K562 (cell line): Measurements from ENCODE around the gene LCNL1. TPM values are rescaled to one million over a fixed set of nuclear protein-coding genes. Genes with fewer than 3 reads are reported as not detected.
A peak's percentile ranks its signal among the peaks of the same experiment; 100 is the strongest.

Source experiments
- ATAC-seq: fragments of 200-7000 bp; cut with Tn5 transposase; 3 replicates; pipeline ENCODE4 v1.9.1; 2020; ENCODE audit warnings: moderate library complexity
- BruUV-seq: library from RNA; stranded (reverse); fragments of 400-500 nt; replicated peaks from 2 replicates; lab custom pipeline; 2021; lab: Mats Ljungman, UMichigan
- CTCF ChIA-PET: fragments of 300-600 bp; formaldehyde crosslinking; extraction: SDS; loops from one replicate; lab custom pipeline; 2021; ENCODE audit warnings: low intra/inter-chr PET ratio; lab: Yijun Ruan, JAX
- POLR2A ChIA-PET: fragments of 300-600, 350-650 bp; sonication (Branson Sonifier 250); formaldehyde crosslinking; extraction: SDS; loops from one replicate; lab custom pipeline; 2021; ENCODE audit warnings: antibody characterized with exemption, inconsistent platforms; lab: Yijun Ruan, JAX
- DNase-seq, 4 experiments: peaks; one replicate each; pipeline versions ENCODE4 v3.0.0 to v3.0.0-alpha.2; 2011 to 2018; ENCODE audit warnings: low spot score in 3 of 4, mixed read lengths in 3 of 4; ENCODE audit errors: extremely low read depth in 1 of 4
- FAIRE-seq: peaks from 2 replicates; lab custom pipeline; 2011; peaks lifted over from hg19 to GRCh38; lab: Jason Lieb, UNC
- H2AFZ ChIP-seq: 2 replicates; pipeline ENCODE4 v1.6.0; 2011; ENCODE audit warnings: low read depth, low read length, control low read depth, inconsistent platforms
- H3K27ac ChIP-seq: fragments of 200-600 bp; 3 replicates; pipeline ENCODE4 v1.8.0; 2011; ENCODE audit warnings: low read depth, mild to moderate bottlenecking, control low read depth, inconsistent platforms, low read length, moderate library complexity, mixed read lengths; ENCODE audit errors: extremely low read depth
- H3K27me3 ChIP-seq, 2 experiments: fragments of 300-600 bp in 1 of 2; 2 replicates in 1 of 2; 3 replicates in 1 of 2; pipeline versions ENCODE4 v1.6.0 to v1.8.0; 2011; ENCODE audit warnings: inconsistent platforms in 2 of 2, low read length in 2 of 2, mild to moderate bottlenecking in 1 of 2, mixed read lengths in 1 of 2, moderate library complexity in 1 of 2; ENCODE audit not compliant: control insufficient read depth in 2 of 2, insufficient read depth in 2 of 2
- H3K36me3 ChIP-seq: fragments of 300-600 bp; 3 replicates; pipeline ENCODE4 v1.8.0; 2011; ENCODE audit warnings: mild to moderate bottlenecking, low read length, inconsistent platforms; ENCODE audit not compliant: control insufficient read depth, insufficient read depth
- H3K4me1 ChIP-seq, 2 experiments: fragments of 200-600 bp in 1 of 2; replicated peaks in 1 of 2; 2 replicates in 1 of 2; 3 replicates in 1 of 2; pipeline versions ENCODE4 v1.5.1 to v1.8.0; 2011; ENCODE audit warnings: inconsistent platforms in 2 of 2, low read length in 2 of 2, mild to moderate bottlenecking in 1 of 2, mixed read lengths in 1 of 2, moderate library complexity in 1 of 2; ENCODE audit not compliant: control insufficient read depth in 2 of 2, insufficient read depth in 2 of 2
- H3K4me2 ChIP-seq: 2 replicates; pipeline ENCODE4 v1.6.1; 2011; ENCODE audit warnings: low read length, control low read depth, inconsistent platforms, mixed read lengths; ENCODE audit not compliant: insufficient read depth
- H3K4me3 ChIP-seq: fragments of 200-600 bp; sonication (generic), shearing (Covaris generic); 2 replicates; pipeline ENCODE4 v1.5.1; 2016; ENCODE audit warnings: control low read depth, inconsistent platforms
- H3K79me2 ChIP-seq: fragments of 200-600 bp; 3 replicates; pipeline ENCODE4 v1.8.0; 2011; ENCODE audit warnings: low read length, inconsistent platforms; ENCODE audit not compliant: control insufficient read depth, insufficient read depth
- H3K9ac ChIP-seq, 2 experiments: 2 replicates each; pipeline versions ENCODE4 v1.6.0 to v1.6.1; 2011; ENCODE audit warnings: low read depth in 2 of 2, low read length in 2 of 2, control low read depth in 1 of 2, inconsistent platforms in 1 of 2, mild to moderate bottlenecking in 1 of 2, mixed read lengths in 1 of 2; ENCODE audit not compliant: insufficient read depth in 1 of 2
- H3K9me1 ChIP-seq: one replicate; pipeline ENCODE4 v1.6.0; 2011; ENCODE audit warnings: inconsistent platforms, mild to moderate bottlenecking, low read length, moderate library complexity; ENCODE audit not compliant: control insufficient read depth, insufficient read depth
- H3K9me3 ChIP-seq: replicated peaks from 2 replicates; pipeline ENCODE4 v1.5.1; 2011; ENCODE audit warnings: low read depth, low read length, inconsistent platforms; ENCODE audit not compliant: control insufficient read depth, insufficient read depth
- H4K20me1 ChIP-seq: replicated peaks from 2 replicates; pipeline ENCODE4 v1.6.1; 2011; ENCODE audit warnings: low read length, inconsistent platforms, mixed read lengths; ENCODE audit not compliant: control insufficient read depth, insufficient read depth
- CBX1 ChIP-seq: sonication (generic); IDR thresholded peaks from 2 replicates; pipeline ENCODE4 v1.6.1; 2016; ENCODE audit warnings: antibody characterized with exemption, low read depth, mild to moderate bottlenecking
- HMGN3 ChIP-seq: IDR thresholded peaks from 2 replicates; pipeline ENCODE4 v1.6.1; 2011; ENCODE audit warnings: borderline replicate concordance, low read depth, mild to moderate bottlenecking, mixed read lengths, low read length; ENCODE audit not compliant: insufficient read length; ENCODE audit errors: extremely low read depth
- MYNN ChIP-seq, 2 experiments: sonication (generic); formaldehyde crosslinking in 1 of 2; IDR thresholded peaks; 2 replicates each; pipeline versions ENCODE4 v1.5.0 to v1.6.1; 2016 to 2020; ENCODE audit warnings: antibody characterized with exemption in 1 of 2, missing genetic modification reagents in 1 of 2
- NFIC ChIP-seq: fragments of 450-650 bp; IDR thresholded peaks from 2 replicates; pipeline ENCODE4 v1.6.1; 2017; ENCODE audit warnings: mild to moderate bottlenecking, inconsistent platforms
- TEAD2 ChIP-seq: fragments of 450-650 bp; IDR thresholded peaks from 2 replicates; pipeline ENCODE4 v1.6.1; 2016; ENCODE audit warnings: missing genetic modification characterization, control low read depth, missing compliant biosample characterization
- ZBTB7A ChIP-seq: IDR thresholded peaks from 2 replicates; pipeline ENCODE4 v1.6.1; 2011; ENCODE audit warnings: low read depth, mild to moderate bottlenecking, low read length, moderate library complexity, borderline replicate concordance; ENCODE audit not compliant: control insufficient read depth
- WGBS: fragments of 100-300 bp; shearing (Covaris generic); methylation state at CpG from one replicate; pipeline ENCODE4 v1.1.6; 2016; ENCODE audit warnings: low coverage, mixed read lengths; ENCODE audit not compliant: insufficient coverage; ENCODE audit errors: missing lambda C conversion rate; 5-methylcytosine and 5-hydroxymethylcytosine counted together
- in situ Hi-C: fragments of 300-500 bp; cut with MboI; formaldehyde crosslinking; loops from 4 replicates; pipeline ENCODE4 v1.15.0; 2018; ENCODE audit warnings: inconsistent platforms, mixed read lengths
- intact Hi-C: fragments of 100-400 bp; cut with micrococcal nuclease; formaldehyde crosslinking; loops from 2 replicates; pipeline ENCODE4 v1.14.2; 2022
- polyA plus RNA-seq, 8 experiments: library from polyadenylated mRNA; depleted of rRNA in 4 of 8; stranded (reverse) in 5 of 8; unstranded in 3 of 8; fragments of >200 nt; fragmentation: Nextera tagmentation in 2 of 8; fragmentation: Illumina TruSeq in 1 of 8; extraction: Ambion mirVana in 2 of 8; extraction: Trizol in 1 of 8; gene quantifications; 2 replicates each; pipeline versions ENCODE4 v1.2.1 to v1.2.3, GENCODE V29; 2011 to 2014; ENCODE audit warnings: inconsistent platforms in 1 of 8, missing spikeins in 1 of 8
- total RNA-seq, 7 experiments: library from RNA; depleted of rRNA in 6 of 7; stranded (reverse); fragments of >200 nt in 6 of 7; fragmentation: Illumina TruSeq in 2 of 7; extraction: Trizol in 2 of 7; gene quantifications; 2 replicates each; pipeline versions ENCODE4 v1.2.1 to v1.2.3, GENCODE V29; 2011 to 2021; ENCODE audit warnings: low replicate concordance in 1 of 7
- TF ChIP-seq, protein P1 (sequence below): sonication (generic); formaldehyde crosslinking; IDR thresholded peaks from 2 replicates; pipeline ENCODE4 v1.8.1; 2022; ENCODE audit warnings: missing genetic modification reagents
- TF ChIP-seq, protein P2 (sequence below), 3 experiments: fragments of 200-800 bp in 1 of 3; sonication (Bioruptor generic) in 1 of 3; sonication (generic) in 1 of 3; formaldehyde crosslinking in 1 of 3; IDR thresholded peaks; 2 replicates each; pipeline versions ENCODE4 v1.6.1 to v1.8.0; 2016 to 2022; ENCODE audit warnings: mild to moderate bottlenecking in 2 of 3, missing compliant biosample characterization in 2 of 3, missing genetic modification characterization in 2 of 3, missing genetic modification reagents in 1 of 3
- TF ChIP-seq, protein P3 (sequence below): fragments of 450-650 bp; IDR thresholded peaks from 2 replicates; pipeline ENCODE4 v1.6.1; 2017; ENCODE audit warnings: antibody characterized with exemption, mild to moderate bottlenecking
- TF ChIP-seq, protein P4 (sequence below): sonication (generic); formaldehyde crosslinking; IDR thresholded peaks from 2 replicates; pipeline ENCODE4 v1.8.1; 2022; ENCODE audit warnings: missing genetic modification reagents

LCNL1 gene
- total and polyA plus RNA-seq, 9 of the 15 experiments (the other 6 are each of a cell fraction or from before 2014, with no cell fraction given) = 0.04 to 0.16 (median 0.04) TPM; not detected in 4

DNA sequence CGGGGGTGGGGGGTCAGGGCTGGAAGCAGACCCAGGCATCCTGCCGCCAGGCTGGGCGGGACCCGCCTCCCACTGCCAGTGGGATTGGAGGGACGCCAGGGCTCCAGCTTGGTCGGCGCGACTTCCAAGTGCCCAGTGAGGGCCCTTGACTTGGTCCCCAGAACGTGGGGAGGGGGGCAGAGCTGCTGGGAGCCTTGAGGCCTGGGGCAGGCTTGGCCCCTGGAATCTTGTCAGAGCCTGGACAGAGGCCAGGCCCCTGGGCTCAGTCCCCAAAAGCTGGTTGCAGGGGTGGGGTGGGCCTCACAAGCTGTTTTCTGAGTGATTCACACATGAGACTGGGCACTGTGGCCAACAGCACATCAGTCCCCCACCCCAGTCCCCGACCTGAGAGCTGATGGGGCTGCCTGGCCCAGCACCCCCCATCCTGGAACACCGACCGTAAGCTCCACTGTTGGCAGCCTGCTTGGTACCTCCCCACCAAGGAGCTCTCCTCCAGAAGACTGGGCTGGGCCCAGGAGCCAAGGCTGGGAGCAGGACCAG lies 13.0 kb downstream of the LCNL1 start:
- Histone ChIP-seq H3K4me1 (peaks cover 32 to 74% of the 10 kb centered on the region in 2 experiments), H3K79me2 (peaks cover 18% of the 10 kb centered on the region), H3K4me3 (0 out of 2 replicates have a peak overlapping the region, but pooled peaks have one; percentile 26), H3K9me1 (no peaks in the 10 kb centered on the region), H4K20me1 (no peaks in the 10 kb centered on the region), H3K4me2 (peak overlapping the region; percentile 64; the same call in 1 of the 2 replicates), H3K27ac (peak overlapping the region; percentile 34; the same call in 1 of the 3 replicates), H3K27me3 (no peaks in the 10 kb centered on the region), H3K9me3 (peaks cover 5% of the 10 kb centered on the region), H2AFZ (no peak overlapping the region), H3K36me3 (peaks cover 22% of the 10 kb centered on the region; the same call in 1 of the 3 replicates), H3K9ac (peak overlapping the region in 1 of 2 experiments; percentile 88; a peak in 3 of 4 replicates)
- intact Hi-C loops = no loop called here
- no TSS peak for BruUV-seq
- ATAC-seq (no peak; the same call in 2 of the 3 replicates), FAIRE-seq (peak; percentile 26), DNase-seq (peak in 1 of 4 experiments; percentile 45)
- ChIA-PET POLR2A (interaction anchor here (0.6 to 1.3 kb wide), 5 partner anchors 9 to 223 kb away, joined by 3 to 8 read pairs (median 3); no protein-coding TSS in a partner anchor), CTCF (no interaction called here)
- in situ Hi-C loops = no loop called here
- 12% methylated on average over 4 of the region's 12 CpGs for WGBS
- peak; percentile 28 for TF ChIP-seq HMGN3
- peak; percentile 19; the same call in 1 of the 2 replicates for TF ChIP-seq MYNN (IDR thresholded peaks at IDR 0.05)
- TF ChIP-seq MYNN (CRISPR knock-in tag; IDR thresholded peaks at IDR 0.05) = no peak
- 0 out of 2 replicates have a peak, but pooled peaks have one; percentile 6 for TF ChIP-seq CBX1
- TF ChIP-seq TEAD2 (tag) = no peak
- TF ChIP-seq, protein P1, sequence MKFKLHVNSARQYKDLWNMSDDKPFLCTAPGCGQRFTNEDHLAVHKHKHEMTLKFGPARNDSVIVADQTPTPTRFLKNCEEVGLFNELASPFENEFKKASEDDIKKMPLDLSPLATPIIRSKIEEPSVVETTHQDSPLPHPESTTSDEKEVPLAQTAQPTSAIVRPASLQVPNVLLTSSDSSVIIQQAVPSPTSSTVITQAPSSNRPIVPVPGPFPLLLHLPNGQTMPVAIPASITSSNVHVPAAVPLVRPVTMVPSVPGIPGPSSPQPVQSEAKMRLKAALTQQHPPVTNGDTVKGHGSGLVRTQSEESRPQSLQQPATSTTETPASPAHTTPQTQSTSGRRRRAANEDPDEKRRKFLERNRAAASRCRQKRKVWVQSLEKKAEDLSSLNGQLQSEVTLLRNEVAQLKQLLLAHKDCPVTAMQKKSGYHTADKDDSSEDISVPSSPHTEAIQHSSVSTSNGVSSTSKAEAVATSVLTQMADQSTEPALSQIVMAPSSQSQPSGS (CRISPR knock-in tag) = no peak
- TF ChIP-seq NFIC = peak; percentile 22; the same call in 1 of the 2 replicates
- TF ChIP-seq, protein P2, sequence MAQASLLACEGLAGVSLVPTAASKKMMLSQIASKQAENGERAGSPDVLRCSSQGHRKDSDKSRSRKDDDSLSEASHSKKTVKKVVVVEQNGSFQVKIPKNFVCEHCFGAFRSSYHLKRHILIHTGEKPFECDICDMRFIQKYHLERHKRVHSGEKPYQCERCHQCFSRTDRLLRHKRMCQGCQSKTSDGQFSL (CRISPR knock-in tag; IDR thresholded peaks at IDR 0.05) = peak; percentile 49; the same call in 1 of the 2 replicates
- TF ChIP-seq, protein P2 (tag; IDR thresholded peaks at IDR 0.05) = no peak
- TF ChIP-seq, protein P3, sequence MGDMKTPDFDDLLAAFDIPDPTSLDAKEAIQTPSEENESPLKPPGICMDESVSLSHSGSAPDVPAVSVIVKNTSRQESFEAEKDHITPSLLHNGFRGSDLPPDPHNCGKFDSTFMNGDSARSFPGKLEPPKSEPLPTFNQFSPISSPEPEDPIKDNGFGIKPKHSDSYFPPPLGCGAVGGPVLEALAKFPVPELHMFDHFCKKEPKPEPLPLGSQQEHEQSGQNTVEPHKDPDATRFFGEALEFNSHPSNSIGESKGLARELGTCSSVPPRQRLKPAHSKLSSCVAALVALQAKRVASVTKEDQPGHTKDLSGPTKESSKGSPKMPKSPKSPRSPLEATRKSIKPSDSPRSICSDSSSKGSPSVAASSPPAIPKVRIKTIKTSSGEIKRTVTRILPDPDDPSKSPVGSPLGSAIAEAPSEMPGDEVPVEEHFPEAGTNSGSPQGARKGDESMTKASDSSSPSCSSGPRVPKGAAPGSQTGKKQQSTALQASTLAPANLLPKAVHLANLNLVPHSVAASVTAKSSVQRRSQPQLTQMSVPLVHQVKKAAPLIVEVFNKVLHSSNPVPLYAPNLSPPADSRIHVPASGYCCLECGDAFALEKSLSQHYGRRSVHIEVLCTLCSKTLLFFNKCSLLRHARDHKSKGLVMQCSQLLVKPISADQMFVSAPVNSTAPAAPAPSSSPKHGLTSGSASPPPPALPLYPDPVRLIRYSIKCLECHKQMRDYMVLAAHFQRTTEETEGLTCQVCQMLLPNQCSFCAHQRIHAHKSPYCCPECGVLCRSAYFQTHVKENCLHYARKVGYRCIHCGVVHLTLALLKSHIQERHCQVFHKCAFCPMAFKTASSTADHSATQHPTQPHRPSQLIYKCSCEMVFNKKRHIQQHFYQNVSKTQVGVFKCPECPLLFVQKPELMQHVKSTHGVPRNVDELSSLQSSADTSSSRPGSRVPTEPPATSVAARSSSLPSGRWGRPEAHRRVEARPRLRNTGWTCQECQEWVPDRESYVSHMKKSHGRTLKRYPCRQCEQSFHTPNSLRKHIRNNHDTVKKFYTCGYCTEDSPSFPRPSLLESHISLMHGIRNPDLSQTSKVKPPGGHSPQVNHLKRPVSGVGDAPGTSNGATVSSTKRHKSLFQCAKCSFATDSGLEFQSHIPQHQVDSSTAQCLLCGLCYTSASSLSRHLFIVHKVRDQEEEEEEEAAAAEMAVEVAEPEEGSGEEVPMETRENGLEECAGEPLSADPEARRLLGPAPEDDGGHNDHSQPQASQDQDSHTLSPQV = no peak
- TF ChIP-seq, protein P4, sequence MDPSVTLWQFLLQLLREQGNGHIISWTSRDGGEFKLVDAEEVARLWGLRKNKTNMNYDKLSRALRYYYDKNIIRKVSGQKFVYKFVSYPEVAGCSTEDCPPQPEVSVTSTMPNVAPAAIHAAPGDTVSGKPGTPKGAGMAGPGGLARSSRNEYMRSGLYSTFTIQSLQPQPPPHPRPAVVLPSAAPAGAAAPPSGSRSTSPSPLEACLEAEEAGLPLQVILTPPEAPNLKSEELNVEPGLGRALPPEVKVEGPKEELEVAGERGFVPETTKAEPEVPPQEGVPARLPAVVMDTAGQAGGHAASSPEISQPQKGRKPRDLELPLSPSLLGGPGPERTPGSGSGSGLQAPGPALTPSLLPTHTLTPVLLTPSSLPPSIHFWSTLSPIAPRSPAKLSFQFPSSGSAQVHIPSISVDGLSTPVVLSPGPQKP (CRISPR knock-in tag) = no peak
- peak; percentile 27; the same call in 1 of the 2 replicates for TF ChIP-seq ZBTB7A
